GM12872 (cell line): ENCODE measurements around the gene CAPN15.

Experiments used
- TF ChIP-seq, protein P1 (sequence below): IDR thresholded peaks from 3 replicates; pipeline ENCODE4 v1.5.1; 2011; ENCODE audit warnings: low read depth, mild to moderate bottlenecking, low read length, moderate library complexity; ENCODE audit not compliant: insufficient read depth

The CAPN15 gene

DNA sequence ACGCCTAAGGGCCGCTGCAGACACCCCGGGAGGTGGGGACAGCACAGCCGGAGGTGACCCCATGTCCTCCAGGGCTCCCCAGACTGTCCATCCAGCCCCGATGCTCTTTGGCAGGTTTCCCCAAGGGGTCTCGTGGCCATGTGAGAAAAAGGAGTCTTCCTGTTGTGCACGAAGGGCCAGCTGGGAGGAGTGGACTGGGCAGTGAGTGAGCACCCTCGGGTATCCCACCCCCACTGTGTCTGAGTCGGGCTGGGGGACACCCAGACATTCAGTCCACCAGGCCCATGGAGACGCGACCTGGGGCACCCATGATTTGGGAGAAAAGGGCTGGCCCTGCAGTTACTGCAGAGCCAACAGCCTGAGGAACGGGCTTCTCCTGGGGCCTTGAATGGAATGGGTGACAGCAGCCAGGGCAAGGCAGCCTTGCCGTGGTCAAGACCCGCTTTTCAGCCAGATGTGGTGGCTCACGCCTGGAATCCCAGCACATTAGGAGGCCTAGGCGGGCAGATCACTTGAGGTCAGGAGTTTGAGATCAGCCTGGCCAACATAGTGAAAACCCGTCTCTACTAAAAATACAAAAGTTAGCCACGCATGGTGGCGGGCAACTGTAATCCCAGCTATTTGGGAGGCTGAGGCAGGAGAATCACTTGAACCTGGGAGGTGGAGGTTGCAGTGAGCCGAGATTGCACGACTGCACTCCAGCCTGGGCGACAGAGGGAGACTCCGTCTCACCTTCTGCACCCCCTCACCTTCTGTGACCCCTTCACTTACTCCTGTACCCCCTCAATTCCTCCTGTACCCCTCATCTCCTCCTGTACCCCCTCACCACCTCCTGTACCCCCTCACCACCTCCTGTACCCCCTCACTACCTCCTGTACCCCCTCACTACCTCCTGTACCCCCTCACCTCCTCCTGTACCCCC, 24.1 kb upstream of the CAPN15 start:
- TF ChIP-seq, protein P1, sequence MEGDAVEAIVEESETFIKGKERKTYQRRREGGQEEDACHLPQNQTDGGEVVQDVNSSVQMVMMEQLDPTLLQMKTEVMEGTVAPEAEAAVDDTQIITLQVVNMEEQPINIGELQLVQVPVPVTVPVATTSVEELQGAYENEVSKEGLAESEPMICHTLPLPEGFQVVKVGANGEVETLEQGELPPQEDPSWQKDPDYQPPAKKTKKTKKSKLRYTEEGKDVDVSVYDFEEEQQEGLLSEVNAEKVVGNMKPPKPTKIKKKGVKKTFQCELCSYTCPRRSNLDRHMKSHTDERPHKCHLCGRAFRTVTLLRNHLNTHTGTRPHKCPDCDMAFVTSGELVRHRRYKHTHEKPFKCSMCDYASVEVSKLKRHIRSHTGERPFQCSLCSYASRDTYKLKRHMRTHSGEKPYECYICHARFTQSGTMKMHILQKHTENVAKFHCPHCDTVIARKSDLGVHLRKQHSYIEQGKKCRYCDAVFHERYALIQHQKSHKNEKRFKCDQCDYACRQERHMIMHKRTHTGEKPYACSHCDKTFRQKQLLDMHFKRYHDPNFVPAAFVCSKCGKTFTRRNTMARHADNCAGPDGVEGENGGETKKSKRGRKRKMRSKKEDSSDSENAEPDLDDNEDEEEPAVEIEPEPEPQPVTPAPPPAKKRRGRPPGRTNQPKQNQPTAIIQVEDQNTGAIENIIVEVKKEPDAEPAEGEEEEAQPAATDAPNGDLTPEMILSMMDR = no peak

DNA sequence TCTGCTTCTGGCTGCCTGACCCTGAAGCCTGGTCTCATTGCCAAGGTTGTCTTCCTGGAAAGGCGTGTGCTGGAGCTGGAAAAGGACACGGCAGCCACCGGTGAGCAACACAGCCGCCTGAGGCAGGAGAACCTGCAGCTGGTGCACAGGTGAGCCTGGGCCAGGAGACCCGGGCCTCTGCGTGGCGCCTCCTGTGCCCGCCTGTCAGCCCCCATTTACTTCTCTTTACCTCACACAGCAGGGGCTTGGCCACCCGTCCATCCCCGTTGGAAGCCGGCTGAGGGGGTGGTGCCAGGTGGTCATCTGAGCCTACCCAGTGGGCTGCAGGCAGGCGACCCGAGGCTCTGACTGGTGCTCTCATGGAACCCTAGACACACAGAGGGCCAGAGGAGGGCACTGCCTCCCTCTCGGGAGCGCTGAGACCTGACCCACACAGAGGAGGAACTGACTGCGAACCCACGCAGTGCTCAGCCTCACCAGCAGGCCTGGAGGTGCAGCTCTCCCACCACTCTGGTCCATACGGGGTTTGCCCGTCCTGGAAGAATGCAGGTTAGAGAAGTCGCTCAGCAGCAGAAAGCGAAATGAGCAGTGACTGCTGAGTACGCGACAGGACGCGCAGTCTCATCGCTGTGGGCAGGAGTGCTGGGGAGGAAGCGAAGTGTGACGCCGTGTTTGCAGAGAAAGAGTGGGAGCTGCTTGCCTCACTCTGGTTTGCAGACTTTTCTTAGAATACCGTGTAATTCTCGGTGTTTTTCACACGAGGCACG, 21.9 kb upstream of the CAPN15 start:
- TF ChIP-seq, protein P1 = no peak

DNA sequence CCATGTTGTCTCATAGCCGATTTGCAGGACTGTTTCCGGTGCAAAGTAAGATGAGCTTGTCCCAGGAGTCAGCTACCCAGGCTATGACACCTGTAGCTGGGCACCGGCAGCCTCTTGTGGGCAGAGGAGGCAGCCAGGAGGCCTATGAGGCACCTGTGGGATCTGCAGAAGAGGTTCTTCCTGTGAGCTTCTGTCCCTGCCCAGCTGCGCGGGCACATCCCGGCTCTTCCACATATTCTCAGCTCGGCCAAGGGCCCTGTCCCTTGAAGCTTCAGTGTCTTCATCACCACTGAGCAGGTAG, 21.3 kb upstream of the CAPN15 start:
- TF ChIP-seq, protein P1 = no peak

DNA sequence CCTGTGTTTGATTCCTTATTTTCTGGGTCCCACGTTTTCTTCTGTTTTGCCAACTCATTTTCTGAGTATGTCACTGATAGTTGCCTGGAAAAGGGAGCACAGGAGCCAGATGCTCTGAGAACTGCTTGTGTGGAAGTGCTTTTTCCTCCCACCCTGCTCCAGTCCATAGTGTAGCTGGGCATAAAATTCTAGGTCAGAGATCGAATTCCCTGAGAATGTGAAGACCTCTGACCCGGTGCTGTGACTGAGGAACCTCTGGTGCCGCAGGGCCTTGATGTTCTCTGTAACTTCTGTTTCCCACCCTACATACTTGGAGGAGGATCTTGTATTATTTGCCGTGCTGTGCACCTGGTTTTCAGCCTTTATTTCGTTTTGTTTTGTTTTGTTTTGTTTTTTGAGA, 19.5 kb upstream of the CAPN15 start:
- TF ChIP-seq, protein P1 = no peak

DNA sequence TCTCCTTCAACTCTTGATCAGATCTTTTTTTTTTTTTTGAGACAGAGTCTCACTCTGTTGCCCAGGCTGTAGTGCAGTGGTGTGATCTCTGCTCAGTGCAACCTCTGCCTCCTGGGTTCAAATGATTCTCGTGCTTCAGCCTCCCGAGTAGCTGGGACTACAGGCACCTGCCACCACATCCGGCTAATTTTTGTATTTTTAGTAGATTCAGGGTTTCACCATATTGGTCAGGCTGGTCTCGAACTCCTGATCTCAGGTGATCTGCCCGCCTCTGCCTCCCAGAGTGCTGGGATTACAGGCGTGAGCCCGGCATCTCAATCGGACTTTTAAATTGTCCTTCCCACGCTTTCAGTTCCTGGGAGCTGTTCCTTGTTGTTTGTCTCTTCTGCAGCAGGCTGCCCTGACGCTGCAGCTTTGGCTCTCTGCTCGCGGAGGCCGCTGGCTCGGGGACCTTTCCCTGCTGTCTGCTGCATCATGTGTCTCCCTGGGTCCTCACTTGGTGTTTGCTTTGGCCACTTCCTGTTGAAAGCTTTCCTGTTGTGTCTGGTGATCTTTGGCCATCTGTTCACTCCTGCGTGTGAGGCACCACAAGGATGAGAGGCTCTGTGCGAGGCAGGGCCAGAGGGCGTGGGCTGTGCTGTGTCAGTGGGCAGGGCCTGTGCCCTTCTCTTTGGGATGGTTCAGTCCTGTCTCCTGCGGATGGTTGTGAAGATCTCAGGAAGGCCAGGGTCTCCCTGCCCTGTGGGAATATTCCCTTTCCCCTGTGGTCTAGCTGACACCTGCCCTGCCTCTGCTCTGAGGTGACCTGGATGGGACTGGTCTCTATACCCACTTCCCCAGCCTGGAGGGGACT, 18.4 kb upstream of the CAPN15 start:
- TF ChIP-seq, protein P1 = no peak

DNA sequence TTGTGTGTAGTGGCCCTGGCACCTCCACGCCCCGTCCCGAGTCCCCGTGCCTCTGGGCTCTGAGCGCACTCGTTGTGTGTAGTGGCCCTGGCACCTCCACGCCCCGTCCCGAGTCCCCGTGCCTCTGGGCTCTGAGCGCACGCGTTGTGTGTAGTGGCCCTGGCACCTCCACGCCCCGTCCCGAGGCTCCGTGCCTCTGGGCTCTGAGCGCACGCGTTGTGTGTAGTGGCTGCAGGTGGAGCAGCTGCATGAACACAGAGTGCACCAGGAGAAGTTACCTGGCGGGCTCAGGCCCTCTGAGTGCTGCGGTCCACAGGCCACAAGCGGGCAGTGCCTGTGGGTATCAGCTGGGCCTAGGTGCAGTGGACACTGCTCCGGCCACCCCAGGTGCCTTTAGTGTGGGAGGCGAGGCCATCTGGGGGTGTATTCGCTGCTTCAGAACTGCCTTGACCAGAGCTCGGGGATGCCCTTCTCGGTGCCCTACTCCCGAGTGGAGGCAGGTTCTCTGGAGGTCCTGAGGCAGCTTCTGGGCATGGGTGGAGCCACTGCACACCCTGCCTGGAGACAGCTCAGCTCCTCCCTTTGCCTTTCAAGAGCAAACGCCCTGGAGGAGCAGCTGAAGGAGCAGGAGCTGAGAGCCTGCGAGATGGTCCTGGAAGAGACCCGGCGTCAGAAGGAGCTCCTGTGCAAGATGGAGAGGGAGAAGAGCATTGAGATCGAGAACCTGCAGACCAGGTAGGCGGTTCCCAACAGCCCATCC, 17.3 kb upstream of the CAPN15 start:
- TF ChIP-seq, protein P1 = no peak
